UCSD-AML1 (cell line): ENCODE results near the gene TLR9.

Experiments used
- DNase-seq: peaks from one replicate; lab custom pipeline; 2025; ENCODE audit not compliant: unreplicated experiment; lab: John Stamatoyannopoulos, UW

The TLR9 gene

GRCh38 chr3:52176180-52176752, 49.2 kb downstream of the TLR9 start:
- no peak for DNase-seq

GRCh38 chr3:52175416-52176179, 49.8 kb downstream of the TLR9 start:
- DNase-seq: no peak

DNA sequence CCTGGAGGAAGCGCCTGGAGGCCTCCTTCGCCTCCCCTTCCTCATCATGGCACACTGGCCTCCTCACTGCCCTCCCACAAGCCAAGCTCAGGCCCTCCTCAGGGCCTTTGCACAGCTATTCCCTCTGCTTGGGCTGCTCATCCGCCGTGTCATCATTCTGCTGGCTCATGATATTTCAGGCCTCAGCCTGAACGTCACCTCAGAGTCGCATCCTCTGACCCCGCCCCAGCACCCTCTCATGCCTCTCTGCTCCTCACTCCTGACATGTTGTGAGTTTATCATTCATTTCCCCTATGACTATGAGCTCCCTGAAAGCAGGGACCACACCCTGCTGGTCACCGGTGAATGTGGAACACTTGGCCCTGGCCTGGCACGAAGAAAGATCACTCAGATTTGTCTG, 50.5 kb downstream of the TLR9 start:
- DNase-seq: no peak

DNA sequence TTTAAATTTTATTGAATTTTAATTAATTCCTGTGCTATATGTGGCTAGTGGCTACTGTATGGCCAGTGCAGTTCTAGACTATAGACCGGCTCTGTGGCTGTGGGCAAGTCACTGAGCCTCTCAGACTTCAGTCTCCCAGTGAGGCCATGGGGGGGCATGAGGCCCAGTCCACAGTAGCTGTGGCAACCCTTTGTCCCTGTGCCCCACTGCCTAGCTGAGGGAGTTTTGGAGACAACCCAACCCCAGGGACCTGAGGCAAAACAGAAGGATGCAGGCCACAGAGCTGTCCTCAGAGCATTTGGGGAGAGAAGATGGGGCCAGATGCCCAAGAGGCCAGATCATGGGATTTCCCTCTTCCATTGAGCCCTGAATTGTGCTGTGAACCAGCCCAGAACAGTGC, 52.3 kb downstream of the TLR9 start:
- no peak for DNase-seq

- no peak for DNase-seq
Observed at GRCh38 chr3:52172262-52172757, 53.1 kb downstream of the TLR9 start.

- DNase-seq: no peak
Observed at GRCh38 chr3:52171514-52172261, 53.8 kb downstream of the TLR9 start.
